Left ventricle myocardium inferior (tissue), 1 donor: ENCODE results near the gene AAK1. TPM values are rescaled to one million over a fixed set of nuclear protein-coding genes. Genes with fewer than 3 reads are reported as not detected.
"Not testable (repeated sequence)": the region's sequence is repeated elsewhere in the genome, so short reads cannot be mapped to it uniquely, and the experiment has no call there.

Experiments used
- DNase-seq: peaks from one replicate; pipeline ENCODE4 v3.0.0-alpha.2; 2020
- H3K27ac ChIP-seq: fragments of 200-600 bp; replicated peaks from 2 replicates; pipeline ENCODE4 v1.8.0; 2021
- H3K27me3 ChIP-seq: fragments of 200-600 bp; 2 replicates; pipeline ENCODE4 v1.8.0; 2021; ENCODE audit warnings: low read depth
- H3K36me3 ChIP-seq: fragments of 200-600 bp; 2 replicates; pipeline ENCODE4 v1.8.0; 2021
- H3K4me1 ChIP-seq: fragments of 200-600 bp; 2 replicates; pipeline ENCODE4 v1.8.0; 2021
- H3K4me3 ChIP-seq: fragments of 200-600 bp; 2 replicates; pipeline ENCODE4 v1.8.0; 2021; ENCODE audit warnings: mild to moderate bottlenecking, moderate library complexity
- H3K9me3 ChIP-seq: fragments of 200-600 bp; replicated peaks from 2 replicates; pipeline ENCODE4 v1.8.0; 2021
- intact Hi-C: fragments of 100-400 bp; cut with micrococcal nuclease; formaldehyde crosslinking; loops from one replicate; pipeline ENCODE4 v1.11.0; 2022
- total RNA-seq: library from RNA; stranded (reverse); fragmentation: NEBNext Ultra II Directional; extraction: Animal tissue kit (Norgen Biotek cat#: 25700); gene quantifications from one replicate; pipeline ENCODE4 v1.2.1, GENCODE V29; 2021
- TF ChIP-seq, protein P1 (sequence below): fragments of 200-600 bp; IDR thresholded peaks from 2 replicates; pipeline ENCODE4 v1.8.0; 2021; ENCODE audit warnings: antibody characterized with exemption, mild to moderate bottlenecking, borderline replicate concordance
- donor health status: DM: no; HTN: yes; CAD: no; lungs with severe emphysema.

The AAK1 gene
- total RNA-seq, 1 donor from 2014 or later = 133 TPM

DNA sequence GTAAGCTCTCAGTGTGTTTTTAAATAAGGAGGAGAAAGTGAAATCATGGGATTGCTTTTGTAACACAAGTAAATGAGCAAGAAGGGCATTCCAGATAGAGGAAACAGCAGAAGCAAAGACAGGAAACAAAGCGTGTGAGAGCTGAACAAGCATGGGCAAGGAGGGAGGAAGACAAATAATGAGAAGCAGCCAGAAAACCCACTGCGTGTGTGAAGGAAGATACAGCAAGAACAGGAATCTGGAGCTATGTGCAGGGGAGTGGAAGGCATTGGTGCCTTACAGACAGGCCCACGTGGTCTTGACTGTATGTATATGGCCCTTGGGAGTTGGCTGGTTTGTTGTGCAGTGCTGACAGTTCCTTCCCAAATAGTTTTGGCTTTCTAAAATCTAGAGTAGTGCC, 88.6 kb downstream of the AAK1 start:
- H3K9me3 ChIP-seq = no peaks in the 10 kb centered on the region
- H3K27ac ChIP-seq = peak overlapping the region; percentile 45
- intact Hi-C loops = no loop called here

GRCh38 chr2:69554568-69554967, 89.0 kb downstream of the AAK1 start:
- peaks cover 12% of the 10 kb centered on the region for H3K36me3 ChIP-seq
- no peaks in the 10 kb centered on the region for H3K9me3 ChIP-seq
- peaks cover 54% of the 10 kb centered on the region for H3K4me1 ChIP-seq
- TF ChIP-seq, protein P1, sequence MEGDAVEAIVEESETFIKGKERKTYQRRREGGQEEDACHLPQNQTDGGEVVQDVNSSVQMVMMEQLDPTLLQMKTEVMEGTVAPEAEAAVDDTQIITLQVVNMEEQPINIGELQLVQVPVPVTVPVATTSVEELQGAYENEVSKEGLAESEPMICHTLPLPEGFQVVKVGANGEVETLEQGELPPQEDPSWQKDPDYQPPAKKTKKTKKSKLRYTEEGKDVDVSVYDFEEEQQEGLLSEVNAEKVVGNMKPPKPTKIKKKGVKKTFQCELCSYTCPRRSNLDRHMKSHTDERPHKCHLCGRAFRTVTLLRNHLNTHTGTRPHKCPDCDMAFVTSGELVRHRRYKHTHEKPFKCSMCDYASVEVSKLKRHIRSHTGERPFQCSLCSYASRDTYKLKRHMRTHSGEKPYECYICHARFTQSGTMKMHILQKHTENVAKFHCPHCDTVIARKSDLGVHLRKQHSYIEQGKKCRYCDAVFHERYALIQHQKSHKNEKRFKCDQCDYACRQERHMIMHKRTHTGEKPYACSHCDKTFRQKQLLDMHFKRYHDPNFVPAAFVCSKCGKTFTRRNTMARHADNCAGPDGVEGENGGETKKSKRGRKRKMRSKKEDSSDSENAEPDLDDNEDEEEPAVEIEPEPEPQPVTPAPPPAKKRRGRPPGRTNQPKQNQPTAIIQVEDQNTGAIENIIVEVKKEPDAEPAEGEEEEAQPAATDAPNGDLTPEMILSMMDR = no peak
- H3K27ac ChIP-seq = peak overlapping the region; percentile 45
- DNase-seq = no peak
- H3K27me3 ChIP-seq = no peaks in the 10 kb centered on the region
- no peak overlapping the region for H3K4me3 ChIP-seq
- intact Hi-C loops = no loop called here

More for the DNA sequence above, 88.6 kb downstream of the AAK1 start:
- peaks cover 12% of the 10 kb centered on the region for H3K36me3 ChIP-seq
- no peak overlapping the region for H3K4me3 ChIP-seq
- TF ChIP-seq, protein P1 = no peak
- H3K4me1 ChIP-seq = peaks cover 58% of the 10 kb centered on the region
- H3K27me3 ChIP-seq = no peaks in the 10 kb centered on the region
- no peak for DNase-seq

GRCh38 chr2:69553991-69554390, 89.5 kb downstream of the AAK1 start:
- H3K4me3 ChIP-seq = no peak overlapping the region

GRCh38 chr2:69550511-69550910, 93.0 kb downstream of the AAK1 start:
- intact Hi-C loops, DNase-seq, H3K27me3 ChIP-seq, H3K4me3 ChIP-seq, H3K36me3 ChIP-seq, H3K27ac ChIP-seq: not testable (repeated sequence)
- Histone ChIP-seq H3K4me1 (peaks cover 48% of the 10 kb centered on the region), H3K9me3 (peaks cover 10% of the 10 kb centered on the region)

More at GRCh38 chr2:69553991-69554390, 89.5 kb downstream of the AAK1 start:
- H3K4me1 ChIP-seq = peaks cover 50% of the 10 kb centered on the region
- H3K36me3 ChIP-seq = peaks cover 12% of the 10 kb centered on the region
- no peaks in the 10 kb centered on the region for H3K9me3 ChIP-seq
- H3K27me3 ChIP-seq = no peaks in the 10 kb centered on the region
- TF ChIP-seq, protein P1 = no peak
- intact Hi-C loops = no loop called here
- no peak overlapping the region for H3K27ac ChIP-seq
- no peak for DNase-seq

GRCh38 chr2:69549421-69549820, 94.1 kb downstream of the AAK1 start:
- Histone ChIP-seq H3K27me3 (no peaks in the 10 kb centered on the region), H3K4me1 (peaks cover 48% of the 10 kb centered on the region), H3K4me3 (no peak overlapping the region), H3K27ac (no peak overlapping the region), H3K9me3 (peaks cover 10% of the 10 kb centered on the region), H3K36me3 (no peaks in the 10 kb centered on the region)
- no peak for DNase-seq
- TF ChIP-seq, protein P1 = no peak
- intact Hi-C loops = no loop called here

- peaks cover 8% of the 10 kb centered on the region for H3K36me3 ChIP-seq
- intact Hi-C loops = no loop called here
- peaks cover 43% of the 10 kb centered on the region for H3K4me1 ChIP-seq
- TF ChIP-seq, protein P1 = no peak
- H3K27ac ChIP-seq = no peak overlapping the region
- H3K27me3 ChIP-seq = no peaks in the 10 kb centered on the region
- no peak overlapping the region for H3K4me3 ChIP-seq
- peaks cover 10% of the 10 kb centered on the region for H3K9me3 ChIP-seq
- DNase-seq = no peak
Observed at GRCh38 chr2:69547984-69548715, 95.4 kb downstream of the AAK1 start.
